Activated B cell treated with CpG ODN at 0.5 μM for 24 hours (primary cell): ENCODE results near the gene FN3K. TPM values are rescaled to one million over a fixed set of nuclear protein-coding genes. Genes with fewer than 3 reads are reported as not detected.
A peak's percentile ranks its signal among the peaks of the same experiment; 100 is the strongest.

ENCODE experiments used
- ATAC-seq: fragments of 200-7000 bp; cut with Tn5 transposase; one replicate; pipeline ENCODE4 v1.10.0; 2021; ENCODE audit warnings: low read depth, mild to moderate bottlenecking, moderate library complexity
- CTCF ChIA-PET: fragments of 350-600 bp; sonication (Branson Sonifier 250); formaldehyde crosslinking; loops from one replicate; lab custom pipeline; 2021; ENCODE audit warnings: antibody characterized with exemption; lab: Charles Lee
- POLR2A ChIA-PET: fragments of 350-600 bp; sonication (Branson Sonifier 250); formaldehyde crosslinking; loops from one replicate; lab custom pipeline; 2021; ENCODE audit warnings: antibody characterized with exemption; lab: Charles Lee
- DNase-seq: peaks from one replicate; pipeline ENCODE4 v3.0.0; 2022
- H3K27ac Mint-ChIP-seq: one replicate; pipeline ENCODE4 v1.8.0; 2020; ENCODE audit warnings: mixed read lengths
- H3K27me3 Mint-ChIP-seq: one replicate; pipeline ENCODE4 v1.8.0; 2021; ENCODE audit warnings: mixed read lengths
- H3K36me3 Mint-ChIP-seq: one replicate; pipeline ENCODE4 v1.8.0; 2021; ENCODE audit warnings: low read depth, mixed read lengths
- H3K4me1 Mint-ChIP-seq: one replicate; pipeline ENCODE4 v1.8.0; 2021; ENCODE audit warnings: mixed read lengths
- H3K4me3 Mint-ChIP-seq: one replicate; pipeline ENCODE4 v1.8.0; 2020; ENCODE audit warnings: mild to moderate bottlenecking, mixed read lengths
- H3K9me3 Mint-ChIP-seq: one replicate; pipeline ENCODE4 v1.8.0; 2020; ENCODE audit warnings: mixed read lengths
- intact Hi-C: fragments of 100-400 bp; cut with micrococcal nuclease; formaldehyde crosslinking; loops from one replicate; pipeline ENCODE4 v1.15.1; 2024
- total RNA-seq: library from RNA; stranded (reverse); gene quantifications from 2 replicates; pipeline ENCODE4 v1.2.3, GENCODE V29; 2022
- TF ChIP-seq, protein P1 (sequence below): fragments of 200-600 bp; IDR thresholded peaks from one replicate; pipeline ENCODE4 v1.8.0; 2022; ENCODE audit warnings: antibody characterized with exemption, mild to moderate bottlenecking

The FN3K gene
- total RNA-seq, 1 donor from 2014 or later = 0.44 TPM

DNA sequence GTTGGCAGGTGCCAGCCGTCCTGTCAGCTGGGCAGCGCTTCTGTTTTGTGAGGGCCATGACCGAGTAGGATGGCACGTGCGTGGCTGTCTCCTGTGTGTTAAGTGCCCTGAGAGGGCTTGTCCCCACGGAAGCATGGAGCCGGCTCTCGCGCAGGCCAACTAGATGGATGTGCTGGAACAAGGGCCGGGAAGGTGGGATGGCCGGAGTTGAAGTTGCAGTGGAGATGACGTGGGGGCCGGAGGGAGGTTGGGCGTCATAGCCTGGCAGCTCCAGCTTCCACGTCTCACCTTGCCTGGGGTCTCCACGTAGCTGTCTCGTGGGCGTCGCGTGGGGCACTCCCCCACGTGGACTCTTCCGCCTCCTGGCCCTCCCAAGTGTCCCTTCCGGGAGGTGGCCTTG, 44.1 kb downstream of the FN3K start:
- CTCF ChIA-PET = interaction anchor here (3.2 to 4.3 kb wide), 2 partner anchors 136 to 422 kb away, joined by 40 to 49 read pairs; no protein-coding TSS in a partner anchor

DNA sequence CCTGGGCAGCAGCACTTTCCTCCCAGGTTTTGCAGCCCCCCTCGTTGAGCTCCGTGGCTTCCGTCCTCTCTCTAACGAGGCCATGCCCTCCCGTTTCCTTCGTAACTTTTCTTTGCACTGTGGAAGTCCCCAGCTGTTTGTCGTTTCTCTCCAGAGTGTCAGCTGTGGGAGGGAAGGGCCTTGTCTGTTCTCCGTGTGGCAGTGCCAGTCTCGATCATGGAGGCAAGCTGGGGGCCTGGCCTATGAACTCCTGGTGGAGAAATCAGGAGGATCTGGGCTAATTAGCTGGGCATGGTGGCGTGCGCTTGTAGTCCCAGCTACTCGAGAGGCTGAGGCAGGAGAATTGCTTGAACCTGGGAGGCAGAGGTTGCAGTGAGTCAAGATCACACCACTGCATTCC, 44.8 kb downstream of the FN3K start:
- H3K4me3 Mint-ChIP-seq = no peak overlapping the region
- DNase-seq (no peak), ATAC-seq (no peak)
- CTCF ChIA-PET = interaction anchor here (3.2 to 4.3 kb wide), 2 partner anchors 136 to 422 kb away, joined by 40 to 49 read pairs; no protein-coding TSS in a partner anchor
- no peaks in the 10 kb centered on the region for H3K27me3 Mint-ChIP-seq
- H3K27ac Mint-ChIP-seq = no peak overlapping the region
- TF ChIP-seq, protein P1, sequence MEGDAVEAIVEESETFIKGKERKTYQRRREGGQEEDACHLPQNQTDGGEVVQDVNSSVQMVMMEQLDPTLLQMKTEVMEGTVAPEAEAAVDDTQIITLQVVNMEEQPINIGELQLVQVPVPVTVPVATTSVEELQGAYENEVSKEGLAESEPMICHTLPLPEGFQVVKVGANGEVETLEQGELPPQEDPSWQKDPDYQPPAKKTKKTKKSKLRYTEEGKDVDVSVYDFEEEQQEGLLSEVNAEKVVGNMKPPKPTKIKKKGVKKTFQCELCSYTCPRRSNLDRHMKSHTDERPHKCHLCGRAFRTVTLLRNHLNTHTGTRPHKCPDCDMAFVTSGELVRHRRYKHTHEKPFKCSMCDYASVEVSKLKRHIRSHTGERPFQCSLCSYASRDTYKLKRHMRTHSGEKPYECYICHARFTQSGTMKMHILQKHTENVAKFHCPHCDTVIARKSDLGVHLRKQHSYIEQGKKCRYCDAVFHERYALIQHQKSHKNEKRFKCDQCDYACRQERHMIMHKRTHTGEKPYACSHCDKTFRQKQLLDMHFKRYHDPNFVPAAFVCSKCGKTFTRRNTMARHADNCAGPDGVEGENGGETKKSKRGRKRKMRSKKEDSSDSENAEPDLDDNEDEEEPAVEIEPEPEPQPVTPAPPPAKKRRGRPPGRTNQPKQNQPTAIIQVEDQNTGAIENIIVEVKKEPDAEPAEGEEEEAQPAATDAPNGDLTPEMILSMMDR = no peak
- POLR2A ChIA-PET = interaction anchor here (0.7 kb wide), 1 partner anchor 374 kb away, joined by 5 read pairs; no protein-coding TSS in a partner anchor
- no peaks in the 10 kb centered on the region for H3K9me3 Mint-ChIP-seq
- H3K36me3 Mint-ChIP-seq = peaks cover 26% of the 10 kb centered on the region
- H3K4me1 Mint-ChIP-seq = peaks cover 25% of the 10 kb centered on the region
- intact Hi-C loops = loop anchor here (10.0 kb wide), 1 partner anchor 275 kb away; no protein-coding TSS in a partner anchor

More for the DNA sequence above, 44.1 kb downstream of the FN3K start:
- Mint-ChIP-seq H3K9me3 (no peaks in the 10 kb centered on the region), H3K27ac (no peak overlapping the region), H3K27me3 (no peaks in the 10 kb centered on the region), H3K36me3 (peaks cover 26% of the 10 kb centered on the region), H3K4me1 (peaks cover 32% of the 10 kb centered on the region), H3K4me3 (no peak overlapping the region)
- intact Hi-C loops = loop anchor here (5.0 kb wide), 1 partner anchor 427 kb away; no protein-coding TSS in a partner anchor
- ATAC-seq (no peak), DNase-seq (no peak)
- TF ChIP-seq, protein P1 = no peak
- POLR2A ChIA-PET = no interaction called here

DNA sequence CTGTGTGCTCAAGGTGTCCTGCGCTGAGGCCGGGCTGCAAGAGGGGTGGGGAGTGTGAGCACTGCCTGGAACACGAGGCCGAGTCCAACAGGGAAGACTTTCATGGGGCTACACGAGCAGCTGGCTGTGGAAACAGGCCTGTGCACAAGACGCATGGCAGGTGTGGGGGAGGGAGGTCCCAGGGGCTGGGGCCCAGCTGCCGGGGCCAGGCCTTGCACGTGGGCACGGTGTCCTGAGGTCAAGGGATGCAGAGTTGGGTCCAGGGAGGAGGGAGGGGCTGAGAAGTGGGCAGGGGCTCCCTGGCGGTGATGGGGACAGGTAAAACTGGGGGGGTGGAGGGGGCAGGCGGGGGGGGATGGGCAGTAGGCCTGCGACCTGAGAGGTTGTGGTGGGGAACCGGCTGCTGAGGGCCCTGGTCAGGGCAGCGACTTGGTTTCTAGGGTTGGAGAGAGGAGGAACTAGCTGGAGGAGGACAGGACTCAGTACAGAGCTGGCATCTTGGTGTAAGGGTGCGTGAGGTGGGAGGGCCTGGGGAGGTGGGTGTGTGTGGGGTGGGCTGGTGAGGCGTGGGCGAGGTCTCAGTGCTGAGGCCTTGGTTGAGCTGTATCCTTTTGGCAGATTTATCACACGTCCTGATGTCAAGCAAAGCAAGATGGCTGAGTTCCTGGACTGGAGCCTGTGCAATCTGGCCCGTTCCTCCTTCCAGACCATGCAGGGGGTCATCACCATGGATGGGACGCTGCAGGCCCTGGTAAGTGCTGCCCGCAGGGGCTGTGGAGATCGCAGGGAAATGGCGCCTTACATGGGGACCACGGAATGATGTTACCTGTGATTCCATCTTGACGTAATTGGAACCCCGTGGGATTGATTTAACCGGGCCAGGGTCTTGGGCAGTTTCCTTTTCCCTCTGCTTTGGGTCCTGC, 45.8 kb downstream of the FN3K start:
- H3K9me3 Mint-ChIP-seq = no peaks in the 10 kb centered on the region
- no peaks in the 10 kb centered on the region for H3K27me3 Mint-ChIP-seq
- intact Hi-C loops = loop anchor here (1.0 to 10.0 kb wide), 2 partner anchors 90 to 274 kb away; no protein-coding TSS in a partner anchor
- DNase-seq (no peak), ATAC-seq (no peak)
- peaks cover 17% of the 10 kb centered on the region for H3K4me1 Mint-ChIP-seq
- H3K27ac Mint-ChIP-seq = no peak overlapping the region
- no peak overlapping the region for H3K4me3 Mint-ChIP-seq
- peaks cover 28% of the 10 kb centered on the region for H3K36me3 Mint-ChIP-seq
- ChIA-PET POLR2A (interaction anchor here (0.6 to 1.0 kb wide), 5 partner anchors 82 to 419 kb away, joined by 3 to 6 read pairs (median 4); no protein-coding TSS in a partner anchor), CTCF (interaction anchor here (0.7 to 4.3 kb wide), 24 partner anchors 18 to 425 kb away, joined by 3 to 49 read pairs (median 4); no protein-coding TSS in a partner anchor)
- TF ChIP-seq, protein P1 = no peak

DNA sequence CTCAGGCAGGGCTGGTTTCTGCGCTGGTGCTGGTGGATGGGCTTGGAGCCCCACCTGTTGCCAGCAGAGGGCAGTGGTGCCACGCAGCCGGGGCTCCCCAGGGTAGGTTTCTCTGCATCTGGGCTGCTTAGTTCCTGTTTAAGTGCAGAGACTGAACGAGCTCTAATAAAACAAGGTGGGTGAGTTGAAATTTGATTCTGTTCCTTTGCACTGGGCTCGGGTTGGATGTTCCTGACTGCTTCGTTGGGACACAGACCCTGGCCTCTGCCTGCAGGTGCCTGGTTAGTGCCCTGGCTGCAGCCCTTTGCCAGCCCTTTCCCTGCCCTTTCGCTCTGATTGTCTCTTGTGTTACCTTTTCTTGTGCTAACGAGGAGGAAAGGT, 46.5 kb downstream of the FN3K start:
- intact Hi-C loops = loop anchor here (1.0 to 10.0 kb wide), 4 partner anchors 89 to 273 kb away; no protein-coding TSS in a partner anchor
- Mint-ChIP-seq H3K4me1 (peaks cover 11% of the 10 kb centered on the region), H3K9me3 (no peaks in the 10 kb centered on the region), H3K27ac (no peak overlapping the region), H3K36me3 (peaks cover 28% of the 10 kb centered on the region), H3K4me3 (no peak overlapping the region), H3K27me3 (no peaks in the 10 kb centered on the region)
- TF ChIP-seq, protein P1 = peak; percentile 87
- POLR2A ChIA-PET = interaction anchor here (0.7 to 1.0 kb wide), 4 partner anchors 82 to 418 kb away, joined by 3 to 6 read pairs (median 4); no protein-coding TSS in a partner anchor
- DNase-seq (peak; percentile 85), ATAC-seq (peak; percentile 100)
- CTCF ChIA-PET = interaction anchor here (0.6 to 4.3 kb wide), 33 partner anchors 11 to 425 kb away, joined by 3 to 49 read pairs (median 3); no protein-coding TSS in a partner anchor
